GM18858 (cell line): ENCODE measurements around the gene NSRP1.
"Not testable (repeated sequence)": the region's sequence is repeated elsewhere in the genome, so short reads cannot be mapped to it uniquely, and the experiment has no call there.

ENCODE experiments used
- ATAC-seq: cut with Tn5 transposase; IDR thresholded peaks from one replicate; pipeline ENCODE4 v1.9.1; 2021; ENCODE audit not compliant: unreplicated experiment

The NSRP1 gene

GRCh38 chr17:30219833-30220232 is 103.2 kb downstream of the NSRP1 start:
- ATAC-seq: no peak

- ATAC-seq: no peak
These were observed 103.8 kb downstream of the NSRP1 start for GRCh38 chr17:30220414-30220813.

GRCh38 chr17:30221346-30221745 is 104.7 kb downstream of the NSRP1 start:
- ATAC-seq: no peak

- no peak for ATAC-seq
These were observed 105.6 kb downstream of the NSRP1 start for GRCh38 chr17:30222251-30222650.

GRCh38 chr17:30222721-30223175 is 106.1 kb downstream of the NSRP1 start:
- ATAC-seq: no peak

- ATAC-seq: no peak
These were observed 107.9 kb downstream of the NSRP1 start for GRCh38 chr17:30224419-30224960.

GRCh38 chr17:30225112-30225511 is 108.5 kb downstream of the NSRP1 start:
- ATAC-seq: no peak

GRCh38 chr17:30225919-30226553 is 109.4 kb downstream of the NSRP1 start:
- no peak for ATAC-seq

GRCh38 chr17:30226878-30227277 is 110.3 kb downstream of the NSRP1 start:
- ATAC-seq: no peak

- ATAC-seq: no peak
These were observed 111.4 kb downstream of the NSRP1 start for GRCh38 chr17:30228011-30228410.

GRCh38 chr17:30229012-30229411 is 112.4 kb downstream of the NSRP1 start:
- no peak for ATAC-seq

- ATAC-seq: not testable (repeated sequence)
These were observed 113.4 kb downstream of the NSRP1 start for GRCh38 chr17:30230009-30230408.

GRCh38 chr17:30230596-30231125 is 114.0 kb downstream of the NSRP1 start:
- ATAC-seq: no peak

- ATAC-seq: no peak
These were observed 115.6 kb downstream of the NSRP1 start for GRCh38 chr17:30232015-30232823.

GRCh38 chr17:30232824-30233427 is 116.3 kb downstream of the NSRP1 start:
- no peak for ATAC-seq

- ATAC-seq: no peak
These were observed 117.7 kb downstream of the NSRP1 start for GRCh38 chr17:30234296-30234695.

GRCh38 chr17:30234964-30235363 is 118.3 kb downstream of the NSRP1 start:
- no peak for ATAC-seq

GRCh38 chr17:30235386-30236296 is 119.0 kb downstream of the NSRP1 start, which contains the start of gene SLC6A4:
Gene SLC6A4 (minus strand): TSS chr17:30235697. CDS start chr17:30221958, 13,739 bp downstream.
- ATAC-seq: no peak
